Activated effector memory CD4-positive, alpha-beta T cell treated with Interleukin-2 at 50 U/mL for 16 hours (primary cell): ENCODE measurements around the gene NGRN.
A peak's percentile ranks its signal among the peaks of the same experiment; 100 is the strongest.
"Not testable (repeated sequence)": the region's sequence is repeated elsewhere in the genome, so short reads cannot be mapped to it uniquely, and the experiment has no call there.

ENCODE experiments used
- DNase-seq: peaks from one replicate; pipeline ENCODE4 v3.0.0-alpha.2; 2020

The NGRN gene

GRCh38 chr15:90234096-90234988, 31.1 kb upstream of the NGRN start, which contains the start of gene GDPGP1:
Gene GDPGP1, plus strand, starts transcription at chr15:90234209. Its CDS starts 6,700 bp downstream, at chr15:90240909.
- DNase-seq: no peak

- no peak for DNase-seq
These were observed 26.1 kb upstream of the NGRN start for GRCh38 chr15:90239371-90239770.

- DNase-seq: no peak
These were observed 24.6 kb upstream of the NGRN start for GRCh38 chr15:90240856-90241255.

- DNase-seq: no peak
These were observed 23.9 kb upstream of the NGRN start for GRCh38 chr15:90241343-90242192.

GRCh38 chr15:90243943-90244639, 21.4 kb upstream of the NGRN start:
- no peak for DNase-seq

- DNase-seq: no peak
These were observed 16.7 kb upstream of the NGRN start for GRCh38 chr15:90248789-90249202.

GRCh38 chr15:90249203-90249863, 16.1 kb upstream of the NGRN start, which contains the start of gene TTLL13:
Gene TTLL13, plus strand, starts transcription at chr15:90249556. Its CDS starts 1,075 bp downstream, at chr15:90250631.
- DNase-seq: peak; percentile 46

- no peak for DNase-seq
These were observed 7.7 kb upstream of the NGRN start for GRCh38 chr15:90257776-90258175.

GRCh38 chr15:90259524-90259923, 5.9 kb upstream of the NGRN start:
- no peak for DNase-seq

- DNase-seq: not testable (repeated sequence)
These were observed 4.7 kb upstream of the NGRN start for GRCh38 chr15:90260731-90261130.

- DNase-seq: no peak
These were observed 3.7 kb upstream of the NGRN start for GRCh38 chr15:90261811-90262210.

GRCh38 chr15:90262426-90262825, 3.0 kb upstream of the NGRN start:
- DNase-seq: no peak

- no peak for DNase-seq
These were observed 801 bp upstream of the NGRN start for GRCh38 chr15:90264671-90265070.

GRCh38 chr15:90266061-90266431, 574 bp downstream of the NGRN start:
- no peak for DNase-seq

- no peak for DNase-seq
These were observed 1.0 kb downstream of the NGRN start for GRCh38 chr15:90266485-90266884.

- DNase-seq: no peak
These were observed 2.9 kb downstream of the NGRN start for GRCh38 chr15:90268415-90268814.

- no peak for DNase-seq
These were observed 5.2 kb downstream of the NGRN start for GRCh38 chr15:90270502-90271150.

GRCh38 chr15:90271459-90272166, 6.1 kb downstream of the NGRN start:
- no peak for DNase-seq

- not testable (repeated sequence) for DNase-seq
These were observed 13.0 kb downstream of the NGRN start for GRCh38 chr15:90278467-90278866.

GRCh38 chr15:90280743-90281142, 15.3 kb downstream of the NGRN start:
- not testable (repeated sequence) for DNase-seq

- not testable (repeated sequence) for DNase-seq
These were observed 16.2 kb downstream of the NGRN start for GRCh38 chr15:90281637-90282036.
